GM12865 (cell line): Measurements from ENCODE around the gene CKM.
A peak's percentile ranks its signal among the peaks of the same experiment; 100 is the strongest.

Source experiments
- DNase-seq: peaks from one replicate; pipeline ENCODE4 v3.0.0; 2010; ENCODE audit warnings: low read depth
- H3K4me3 ChIP-seq: 2 replicates; pipeline ENCODE4 v1.5.1; 2011; ENCODE audit warnings: mild to moderate bottlenecking, low read depth, low read length, control low read depth
- CTCF ChIP-seq: IDR thresholded peaks from 2 replicates; pipeline ENCODE4 v1.5.1; 2011; ENCODE audit warnings: low read length, control low read depth, low read depth, inconsistent platforms; ENCODE audit not compliant: insufficient read depth; ENCODE audit errors: missing control alignments

Gene CKM

GRCh38 chr19:45293682-45294081 lies 29.0 kb downstream of the CKM start:
- no peak overlapping the region for H3K4me3 ChIP-seq
- no peak for TF ChIP-seq CTCF
- no peak for DNase-seq

GRCh38 chr19:45291834-45292233 lies 30.8 kb downstream of the CKM start:
- no peak for DNase-seq

GRCh38 chr19:45290381-45290931 lies 32.2 kb downstream of the CKM start:
- no peak for DNase-seq
- no peak overlapping the region for H3K4me3 ChIP-seq
- TF ChIP-seq CTCF = no peak

More at GRCh38 chr19:45291834-45292233, 30.8 kb downstream of the CKM start:
- no peak for TF ChIP-seq CTCF
- no peak overlapping the region for H3K4me3 ChIP-seq

GRCh38 chr19:45283443-45284033 lies 39.1 kb downstream of the CKM start:
- no peak for TF ChIP-seq CTCF
- no peak overlapping the region for H3K4me3 ChIP-seq
- peak; percentile 52 for DNase-seq

- no peak overlapping the region for H3K4me3 ChIP-seq
- TF ChIP-seq CTCF = no peak
- no peak for DNase-seq
Measured at GRCh38 chr19:45280471-45280961, 42.2 kb downstream of the CKM start.

GRCh38 chr19:45279587-45280192 lies 43.0 kb downstream of the CKM start:
- no peak for DNase-seq
- no peak overlapping the region for H3K4me3 ChIP-seq
- TF ChIP-seq CTCF = no peak
